Middle frontal gyrus (tissue), 1 donor: ENCODE data around the gene SKIL.
"Not testable (repeated sequence)": the region's sequence is repeated elsewhere in the genome, so short reads cannot be mapped to it uniquely, and the experiment has no call there.

ENCODE experiments used
- DNase-seq: peaks from one replicate; pipeline ENCODE4 v3.0.0-alpha.2; 2015; ENCODE audit warnings: low spot score; ENCODE audit errors: extremely low spot score

The SKIL gene

GRCh38 chr3:170357176-170358041, at the start of gene SKIL:
Gene SKIL, plus strand, starts transcription at chr3:170357715. Its CDS starts 2,617 bp downstream, at chr3:170360332.
- peak; percentile 90 for DNase-seq

DNA sequence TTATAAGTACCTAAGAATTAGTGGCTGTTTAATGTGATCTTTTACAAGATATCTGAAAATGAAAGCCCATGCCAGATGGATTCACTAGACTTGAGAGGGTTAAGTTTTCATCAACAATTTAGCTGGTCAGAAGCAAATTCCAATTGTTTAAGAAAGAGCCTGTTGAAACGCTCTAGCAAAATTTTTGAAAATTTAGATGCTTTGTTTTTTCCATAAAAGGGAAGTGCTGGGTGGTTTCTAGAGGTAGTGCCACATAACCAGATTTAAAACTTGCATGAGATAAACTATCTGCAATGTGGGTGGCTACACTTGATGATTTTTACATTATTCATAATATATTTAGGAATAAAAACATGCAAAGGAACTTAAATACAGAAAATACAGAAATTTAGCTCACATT, 48.5 kb upstream of the SKIL start:
- DNase-seq: no peak

DNA sequence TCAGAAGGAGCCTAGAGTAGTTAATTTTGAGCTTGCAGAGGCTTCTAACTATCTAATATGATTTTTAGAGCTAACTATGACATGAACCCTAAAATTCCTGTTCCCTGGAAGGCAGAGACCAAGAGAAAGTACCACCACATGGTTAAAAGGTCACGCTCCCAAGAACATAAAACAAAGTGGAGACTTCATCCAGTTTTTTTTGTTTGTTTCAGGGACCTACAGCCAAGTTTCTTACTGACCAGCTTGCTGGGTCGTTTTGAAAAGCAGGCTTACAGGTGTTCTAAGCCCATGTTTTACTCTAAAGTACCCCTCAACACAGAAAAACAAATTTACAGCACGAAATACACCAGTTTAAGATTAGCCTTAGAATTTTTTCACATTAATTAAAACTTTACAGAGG, 39.6 kb upstream of the SKIL start:
- DNase-seq: no peak

DNA sequence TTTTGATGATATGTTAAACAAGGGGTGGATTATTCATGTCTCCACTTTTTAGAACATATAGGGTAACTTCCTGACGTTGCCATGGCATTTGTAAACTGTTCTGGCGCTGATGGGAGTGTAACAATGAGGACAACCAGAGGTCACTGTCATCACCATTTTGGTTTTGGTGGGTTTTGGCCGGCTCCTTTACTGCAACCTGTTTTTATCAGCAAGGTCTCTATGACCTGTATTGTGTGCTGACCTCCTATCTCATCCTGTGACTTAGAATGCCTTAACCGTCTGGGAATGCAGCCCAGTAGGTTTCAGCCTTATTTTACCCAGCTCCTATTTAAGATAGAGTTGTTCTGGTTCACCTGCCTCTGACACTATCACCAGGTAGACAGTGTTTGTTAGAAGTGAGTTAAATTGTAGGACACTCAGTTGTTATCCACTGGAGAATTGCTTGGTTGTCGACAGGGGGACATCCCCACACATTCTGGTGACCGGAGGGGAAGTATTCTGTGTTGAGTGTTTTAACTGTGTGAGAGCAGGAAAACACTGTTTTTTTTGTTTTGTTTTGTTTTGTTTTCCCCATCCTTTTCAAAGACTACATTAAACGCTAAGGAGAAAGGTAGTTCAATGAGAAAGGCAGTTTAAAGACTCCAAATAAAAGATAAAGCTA, 36.9 kb upstream of the SKIL start:
- no peak for DNase-seq

GRCh38 chr3:170321321-170322034, 36.0 kb upstream of the SKIL start:
- DNase-seq: no peak

GRCh38 chr3:170322566-170323269, 34.8 kb upstream of the SKIL start:
- DNase-seq: no peak

- no peak for DNase-seq
Observed at GRCh38 chr3:170323331-170323730, 34.2 kb upstream of the SKIL start.

- no peak for DNase-seq
Observed at GRCh38 chr3:170324962-170325361, 32.6 kb upstream of the SKIL start.

- DNase-seq: no peak
Observed at GRCh38 chr3:170327040-170327808, 30.3 kb upstream of the SKIL start.

DNA sequence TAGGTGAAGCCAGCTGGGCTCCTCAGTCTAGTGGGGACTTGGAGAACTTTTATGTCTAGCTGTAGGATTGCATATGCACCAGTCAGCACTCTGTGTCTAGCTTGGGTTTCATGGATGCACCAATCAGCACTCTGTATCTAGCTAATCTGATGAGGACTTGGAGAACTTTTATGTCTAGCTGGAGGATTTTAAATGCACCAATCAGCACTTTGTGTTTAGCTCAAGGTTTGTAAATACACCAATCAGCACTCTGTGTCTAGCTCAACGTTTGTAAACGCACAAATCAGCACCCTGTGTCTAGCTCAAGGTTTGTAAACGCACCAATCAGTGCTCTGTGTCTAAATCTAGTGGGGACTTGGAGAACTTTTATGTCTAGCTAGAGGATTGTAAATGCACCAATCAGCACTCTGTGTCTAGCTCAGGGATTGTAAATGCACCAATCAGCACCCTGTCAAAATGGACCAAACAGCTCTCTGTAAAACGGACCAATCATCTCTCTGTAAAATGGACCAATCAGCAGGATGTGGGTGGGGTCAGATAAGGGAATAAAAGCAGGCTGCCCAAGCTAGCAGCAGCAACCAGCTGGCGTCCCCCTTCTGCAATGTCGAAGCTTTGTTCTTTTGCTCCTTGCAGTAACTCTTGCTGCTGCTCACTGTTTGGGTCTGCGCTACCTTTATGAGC, 29.5 kb upstream of the SKIL start:
- DNase-seq: not testable (repeated sequence)

DNA sequence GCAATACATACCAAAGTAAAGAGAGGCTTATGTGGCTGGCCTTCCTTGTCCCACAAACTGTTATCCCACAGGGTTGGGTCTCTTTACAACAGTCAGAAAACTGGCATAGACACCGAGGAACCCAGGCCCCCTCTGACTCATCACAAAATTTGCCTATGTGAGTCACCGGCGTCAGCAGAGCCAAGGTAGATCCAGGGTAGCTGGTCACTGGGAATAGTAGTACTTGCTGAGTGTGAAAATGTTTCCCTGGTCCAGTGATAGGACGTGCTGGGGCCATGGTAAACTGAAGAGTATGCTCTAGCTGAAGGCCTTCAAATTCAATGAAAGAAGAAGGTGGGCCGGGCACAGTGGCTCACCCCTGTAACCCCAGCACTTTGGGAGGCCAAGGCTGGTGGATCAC, 27.1 kb upstream of the SKIL start:
- DNase-seq: no peak

DNA sequence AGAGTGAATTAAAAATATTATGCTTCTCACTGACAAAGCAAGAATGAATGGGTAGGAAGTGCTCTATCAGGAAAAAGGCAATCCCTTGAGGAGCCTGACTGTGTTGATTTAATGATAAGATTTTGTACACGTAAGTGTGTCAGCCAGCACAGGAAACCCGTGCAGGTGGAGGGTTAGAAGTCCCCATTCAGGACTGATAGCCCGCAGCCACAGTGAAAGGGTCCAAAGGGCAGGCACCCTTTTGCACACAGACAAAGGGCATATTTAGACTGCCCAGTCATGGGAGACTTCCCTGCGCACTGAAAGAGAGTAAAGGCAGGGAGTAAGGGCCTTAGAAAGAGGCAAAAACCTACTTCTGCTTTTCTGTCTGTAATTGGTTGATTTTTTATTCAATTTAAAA, 26.4 kb upstream of the SKIL start:
- no peak for DNase-seq

DNA sequence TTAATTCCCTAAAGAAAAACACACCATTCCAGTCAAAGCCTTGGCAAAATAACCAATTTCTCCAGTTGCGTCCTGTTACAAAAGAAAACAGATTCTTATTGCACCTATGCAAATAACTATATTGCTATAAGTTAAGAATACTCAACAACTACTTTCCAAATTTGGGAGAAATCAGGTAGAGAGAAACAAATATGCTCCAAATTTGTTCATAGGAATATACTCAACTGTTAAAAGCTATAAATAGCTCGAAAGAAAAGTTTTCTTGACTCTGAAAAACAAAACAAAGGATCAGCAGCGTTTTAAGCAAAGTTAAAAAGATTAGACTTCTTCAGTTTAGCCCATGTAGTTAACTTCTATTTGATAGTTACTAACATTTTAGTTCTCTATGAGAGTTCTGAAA, 20.1 kb upstream of the SKIL start:
- no peak for DNase-seq

DNA sequence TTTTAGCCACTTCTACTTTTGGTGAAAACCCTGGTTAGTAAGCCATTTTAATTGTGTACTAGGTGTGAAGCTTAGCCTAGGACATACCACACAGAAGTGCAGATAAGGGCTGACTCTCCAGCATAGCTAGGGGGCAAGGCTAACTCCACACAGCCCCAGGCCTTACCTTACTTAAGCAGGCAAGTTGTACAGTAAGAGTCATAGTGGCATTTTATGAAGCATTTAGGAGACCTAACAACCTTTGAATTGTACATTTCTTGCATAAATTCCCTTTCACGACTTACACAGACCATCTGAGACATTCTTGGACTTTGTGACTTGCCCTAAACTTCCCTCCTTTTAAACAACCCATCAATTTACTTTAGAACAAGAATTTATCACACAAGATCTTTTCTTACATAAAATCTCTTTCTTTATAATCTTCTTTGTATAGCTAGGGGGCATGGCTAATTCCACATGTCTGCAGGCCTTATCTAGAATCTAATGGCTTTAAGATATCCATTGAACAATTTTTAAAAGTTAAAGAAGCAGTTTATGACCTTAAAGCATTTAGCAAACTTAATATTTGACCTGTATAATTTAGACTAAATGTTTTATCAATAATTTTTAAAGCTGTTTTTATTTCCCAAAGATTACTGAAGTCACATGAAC, 18.7 kb upstream of the SKIL start:
- no peak for DNase-seq

- DNase-seq: not testable (repeated sequence)
Observed at GRCh38 chr3:170342273-170342672, 15.2 kb upstream of the SKIL start.

- not testable (repeated sequence) for DNase-seq
Observed at GRCh38 chr3:170343859-170344258, 13.7 kb upstream of the SKIL start.

- DNase-seq: no peak
Observed at GRCh38 chr3:170344971-170345370, 12.5 kb upstream of the SKIL start.

DNA sequence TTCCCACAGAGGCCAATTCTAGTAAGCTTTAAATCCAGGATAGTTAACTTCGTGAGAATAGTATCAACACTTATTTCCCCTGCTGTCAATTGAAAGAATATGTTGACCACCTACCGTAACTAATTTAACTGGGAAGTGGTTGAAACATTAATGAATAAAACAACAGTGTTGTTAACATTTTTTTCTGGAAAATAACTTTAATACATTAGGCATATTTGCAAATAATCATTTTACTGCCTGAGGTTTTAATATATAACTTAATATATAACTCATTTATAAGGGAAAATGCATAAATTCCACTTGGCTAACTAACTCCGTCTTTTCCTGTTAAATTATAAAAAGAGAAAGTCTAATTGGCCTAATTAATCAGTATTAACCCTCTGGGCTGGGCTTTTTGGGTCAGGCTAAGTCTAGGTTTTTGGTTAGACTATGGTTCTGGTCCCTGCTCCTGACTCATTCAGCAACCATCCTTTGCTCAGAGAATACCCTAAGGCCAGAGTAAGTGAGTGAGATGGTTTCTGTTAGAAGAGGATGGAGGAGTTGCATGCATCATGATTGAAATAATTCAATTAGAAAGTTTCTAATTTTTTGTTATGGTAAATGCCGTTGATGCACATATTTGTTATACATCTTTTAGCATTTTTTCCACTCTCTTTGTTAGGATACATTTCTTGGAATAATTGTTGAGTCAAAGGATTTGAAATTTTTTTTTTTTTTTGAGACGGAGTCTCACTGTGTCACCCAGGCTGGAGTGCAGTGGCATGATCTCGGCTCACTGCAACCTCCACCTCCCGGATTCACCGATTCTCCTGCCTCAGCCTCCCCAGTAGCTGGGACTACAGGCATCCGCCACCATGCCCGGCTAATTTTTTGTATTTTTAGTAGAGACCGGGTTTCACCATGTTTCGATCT, 10.8 kb upstream of the SKIL start:
- no peak for DNase-seq
